ENCODE results near the gene POLDIP3.
"Not testable (repeated sequence)": the region's sequence is repeated elsewhere in the genome, so short reads cannot be mapped to it uniquely, and the experiment has no call there.

The POLDIP3 gene

GRCh38 chr22:42547562-42547961 lies 67.1 kb downstream of the POLDIP3 start:
- peak overlapping the region; percentile 43 for H3K27ac Mint-ChIP-seq
- H3K27me3 Mint-ChIP-seq (ENCODE audit: low read depth, poor library complexity): peaks cover 43% of the 10 kb centered on the region
- peaks cover 17% of the 10 kb centered on the region for H3K9me3 Mint-ChIP-seq
- peaks cover 5% of the 10 kb centered on the region for H3K36me3 Mint-ChIP-seq (ENCODE audit: low read depth)
- TF ChIP-seq CTCF (IDR thresholded peaks at IDR 0.05): no peak
- no peak overlapping the region for H3K4me3 Mint-ChIP-seq
- no peak for DNase-seq
- peaks cover 21% of the 10 kb centered on the region for H3K4me1 Mint-ChIP-seq

- peaks cover 15% of the 10 kb centered on the region for H3K4me1 Mint-ChIP-seq
- no peaks in the 10 kb centered on the region for H3K9me3 Mint-ChIP-seq
- H3K4me3 Mint-ChIP-seq: no peak overlapping the region
- TF ChIP-seq CTCF (IDR thresholded peaks at IDR 0.05): no peak
- no peak for DNase-seq
- no peak overlapping the region for H3K27ac Mint-ChIP-seq
- no peaks in the 10 kb centered on the region for H3K36me3 Mint-ChIP-seq (ENCODE audit: low read depth)
- H3K27me3 Mint-ChIP-seq (ENCODE audit: low read depth, poor library complexity): peaks cover 37% of the 10 kb centered on the region
Measured at GRCh38 chr22:42544686-42545085, 70.0 kb downstream of the POLDIP3 start.

GRCh38 chr22:42539236-42539771 lies 75.4 kb downstream of the POLDIP3 start:
- DNase-seq; H3K4me3 Mint-ChIP-seq; H3K36me3 Mint-ChIP-seq (ENCODE audit: low read depth); H3K27ac Mint-ChIP-seq; H3K9me3 Mint-ChIP-seq: not testable (repeated sequence)
- peaks cover 20% of the 10 kb centered on the region for H3K27me3 Mint-ChIP-seq (ENCODE audit: low read depth, poor library complexity)
- H3K4me1 Mint-ChIP-seq: peaks cover 22% of the 10 kb centered on the region

GRCh38 chr22:42537199-42537831 lies 77.4 kb downstream of the POLDIP3 start:
- not testable (repeated sequence) for H3K9me3 Mint-ChIP-seq; H3K36me3 Mint-ChIP-seq (ENCODE audit: low read depth); DNase-seq; H3K27me3 Mint-ChIP-seq (ENCODE audit: low read depth, poor library complexity); H3K4me3 Mint-ChIP-seq; H3K27ac Mint-ChIP-seq
- peaks cover 38% of the 10 kb centered on the region for H3K4me1 Mint-ChIP-seq

GRCh38 chr22:42536634-42537033 lies 78.0 kb downstream of the POLDIP3 start:
- H3K36me3 Mint-ChIP-seq (ENCODE audit: low read depth); H3K27me3 Mint-ChIP-seq (ENCODE audit: low read depth, poor library complexity); H3K27ac Mint-ChIP-seq; DNase-seq; H3K9me3 Mint-ChIP-seq; H3K4me3 Mint-ChIP-seq: not testable (repeated sequence)
- peaks cover 45% of the 10 kb centered on the region for H3K4me1 Mint-ChIP-seq

GRCh38 chr22:42536166-42536565 lies 78.5 kb downstream of the POLDIP3 start:
- peaks cover 49% of the 10 kb centered on the region for H3K4me1 Mint-ChIP-seq
- H3K27ac Mint-ChIP-seq: peak overlapping the region; percentile 4
- no peaks in the 10 kb centered on the region for H3K9me3 Mint-ChIP-seq
- H3K27me3 Mint-ChIP-seq (ENCODE audit: low read depth, poor library complexity): peaks cover 7% of the 10 kb centered on the region
- H3K4me3 Mint-ChIP-seq: no peak overlapping the region
- no peak for TF ChIP-seq CTCF (IDR thresholded peaks at IDR 0.05)
- no peaks in the 10 kb centered on the region for H3K36me3 Mint-ChIP-seq (ENCODE audit: low read depth)
- no peak for DNase-seq

GRCh38 chr22:42535082-42535731 lies 79.5 kb downstream of the POLDIP3 start:
- DNase-seq; H3K36me3 Mint-ChIP-seq (ENCODE audit: low read depth); H3K4me3 Mint-ChIP-seq; H3K27ac Mint-ChIP-seq; H3K9me3 Mint-ChIP-seq: not testable (repeated sequence)
- peaks cover 56% of the 10 kb centered on the region for H3K4me1 Mint-ChIP-seq
- H3K27me3 Mint-ChIP-seq (ENCODE audit: low read depth, poor library complexity): peaks cover 14% of the 10 kb centered on the region

Measured in nephron progenitor cell (in vitro differentiated cells).